GM19438 (cell line): ENCODE results near the gene ANGPTL2.

Experiments used
- ATAC-seq: cut with Tn5 transposase; IDR thresholded peaks from one replicate; pipeline ENCODE4 v1.9.1; 2021; ENCODE audit warnings: low read depth; ENCODE audit not compliant: unreplicated experiment

The ANGPTL2 gene

GRCh38 chr9:127099664-127100063 is 22.8 kb downstream of the ANGPTL2 start:
- no peak for ATAC-seq

GRCh38 chr9:127098916-127099553 is 23.4 kb downstream of the ANGPTL2 start:
- no peak for ATAC-seq

DNA sequence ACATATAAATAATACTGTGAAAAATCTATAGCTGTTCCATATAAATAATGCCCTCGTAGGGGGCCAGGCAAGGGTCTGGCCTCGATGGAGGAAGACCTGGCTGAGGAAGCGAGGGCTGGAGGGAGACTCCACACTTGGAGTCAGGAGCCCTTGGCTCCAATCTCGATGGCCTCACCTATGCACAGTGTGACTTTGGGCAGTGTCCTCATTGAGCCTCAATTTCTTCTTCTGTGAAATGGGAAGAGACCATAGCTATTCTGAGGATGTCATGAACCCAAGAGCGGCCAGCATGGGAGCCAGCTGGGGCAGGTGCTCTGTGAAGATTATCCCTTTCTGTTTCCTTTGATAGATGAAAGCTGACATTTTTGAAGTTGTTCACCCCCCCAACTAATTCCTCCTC is 24.8 kb downstream of the ANGPTL2 start:
- no peak for ATAC-seq

GRCh38 chr9:127096208-127096607 is 26.2 kb downstream of the ANGPTL2 start:
- ATAC-seq: no peak

DNA sequence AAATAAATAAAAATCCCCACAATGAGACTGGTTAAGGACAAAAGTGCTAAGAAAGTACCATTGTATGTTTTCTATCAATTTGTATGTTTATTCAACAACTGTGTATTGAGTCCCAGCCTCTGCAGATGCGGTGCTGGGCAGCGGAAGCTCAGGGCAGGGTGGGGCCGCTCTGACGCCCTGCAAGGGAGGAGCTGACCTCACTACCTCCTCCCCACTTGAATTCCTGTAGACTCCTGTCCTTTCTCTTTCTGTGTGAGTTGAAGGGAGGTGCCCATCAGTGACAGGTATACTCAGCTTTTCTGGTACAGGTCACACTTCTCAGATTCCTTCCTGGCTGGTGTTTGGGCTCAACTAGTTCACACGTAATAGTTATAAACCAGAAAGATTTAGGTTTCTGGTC is 27.0 kb downstream of the ANGPTL2 start:
- no peak for ATAC-seq

GRCh38 chr9:127093319-127094020 is 29.0 kb downstream of the ANGPTL2 start:
- ATAC-seq: no peak

DNA sequence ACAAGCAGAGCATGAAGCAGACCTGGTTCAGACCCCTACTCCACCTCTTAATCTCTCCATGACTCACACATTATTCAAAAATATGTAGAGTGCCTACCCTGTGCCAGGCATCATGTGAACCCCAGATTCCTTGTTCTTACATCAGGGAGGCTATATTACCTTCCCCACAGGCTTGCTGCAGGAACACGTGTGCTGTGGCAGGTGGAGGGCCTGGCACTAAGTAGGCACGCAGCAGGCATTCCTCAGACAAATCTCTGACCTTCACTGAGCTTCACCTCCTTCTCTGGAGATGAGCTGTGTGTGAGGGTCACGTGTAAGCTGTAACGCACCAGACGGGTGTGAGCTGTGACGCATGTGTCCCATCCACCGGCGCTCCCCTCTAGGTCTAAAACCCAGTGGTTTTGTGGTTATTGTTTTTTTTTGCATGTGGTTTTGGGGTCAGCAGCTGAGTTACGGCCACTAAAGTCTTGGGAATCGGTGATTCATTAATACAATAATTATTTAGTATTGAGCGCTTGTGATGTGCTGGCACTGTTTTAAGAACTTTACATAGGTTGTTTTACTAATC is 30.3 kb downstream of the ANGPTL2 start:
- no peak for ATAC-seq

- ATAC-seq: no peak
Observed at GRCh38 chr9:127091526-127091925, 30.9 kb downstream of the ANGPTL2 start.

DNA sequence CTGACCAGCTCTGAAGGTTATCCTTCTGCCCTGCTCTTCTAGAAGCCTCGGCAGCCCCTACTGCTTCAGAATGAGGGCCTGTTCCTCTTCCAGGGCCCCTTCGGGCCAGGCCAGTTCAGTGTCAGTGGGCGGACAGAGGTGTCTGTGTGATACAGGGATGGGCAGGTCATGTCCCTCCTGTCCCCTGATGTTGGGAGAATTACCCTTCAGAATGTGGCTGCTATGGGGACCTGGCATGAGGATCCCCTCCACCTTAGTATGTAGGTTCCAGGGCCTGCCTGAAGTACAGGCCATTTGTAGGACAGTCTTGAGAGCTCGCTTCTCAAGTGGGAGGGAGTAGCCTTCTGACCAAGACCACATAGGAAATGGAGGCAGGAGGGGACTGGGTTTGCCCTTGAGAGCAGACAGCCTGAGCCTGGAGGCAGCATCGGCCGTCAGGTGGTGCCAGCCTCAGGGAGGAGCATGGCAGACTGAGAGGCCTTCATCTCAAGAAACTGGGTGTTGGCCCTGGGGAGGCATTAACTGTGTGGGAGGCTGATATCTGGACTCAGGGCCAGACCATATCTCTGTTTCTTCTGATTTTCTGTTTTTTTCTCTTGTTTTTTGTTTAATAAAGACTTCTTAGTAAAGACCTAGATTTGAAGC is 32.0 kb downstream of the ANGPTL2 start:
- ATAC-seq: no peak

- ATAC-seq: no peak
Observed at GRCh38 chr9:127089631-127090081, 32.8 kb downstream of the ANGPTL2 start.

DNA sequence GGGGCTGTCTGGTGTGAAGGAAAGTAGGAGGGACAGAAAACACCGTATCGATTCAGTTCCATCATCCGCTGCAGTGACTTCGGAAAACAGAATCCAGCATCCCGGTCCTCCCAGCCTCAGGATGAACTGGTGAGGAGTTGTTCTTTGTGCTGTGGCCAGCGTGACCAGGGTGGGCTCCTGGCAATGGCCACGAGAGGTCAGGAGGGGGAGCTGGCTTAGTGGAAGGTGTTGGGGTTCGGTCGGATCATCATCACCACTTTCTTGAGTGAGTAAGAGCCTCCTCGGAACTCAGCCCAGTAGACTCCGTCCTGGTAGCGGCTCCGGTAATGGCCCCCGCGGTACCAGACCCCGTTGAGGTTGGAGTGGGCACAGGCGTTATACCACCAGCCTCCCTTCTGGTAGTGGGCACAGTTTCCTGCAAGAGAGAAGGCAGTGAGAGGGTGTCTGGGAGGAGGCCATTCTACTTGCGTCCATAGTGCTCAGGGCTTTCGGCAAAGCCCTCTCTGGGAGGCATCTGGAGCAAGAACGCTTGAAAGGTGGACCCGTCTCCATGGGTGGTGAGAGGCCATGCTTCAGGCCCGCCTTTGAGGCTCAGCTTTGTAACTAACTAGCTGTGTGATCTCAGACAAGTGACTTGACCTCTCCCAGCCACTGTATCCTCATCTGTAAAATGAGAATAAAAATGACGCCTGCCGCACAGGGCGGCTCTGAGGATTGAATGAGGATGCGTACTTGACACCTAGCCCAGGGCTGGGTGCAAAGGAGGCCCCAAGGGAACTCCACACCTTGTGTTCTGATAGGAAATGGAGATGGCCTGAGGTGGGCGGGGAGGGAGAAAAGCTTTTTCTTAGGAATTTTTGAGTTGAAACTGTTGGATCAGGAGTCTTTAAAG is 33.5 kb downstream of the ANGPTL2 start:
- ATAC-seq: no peak

DNA sequence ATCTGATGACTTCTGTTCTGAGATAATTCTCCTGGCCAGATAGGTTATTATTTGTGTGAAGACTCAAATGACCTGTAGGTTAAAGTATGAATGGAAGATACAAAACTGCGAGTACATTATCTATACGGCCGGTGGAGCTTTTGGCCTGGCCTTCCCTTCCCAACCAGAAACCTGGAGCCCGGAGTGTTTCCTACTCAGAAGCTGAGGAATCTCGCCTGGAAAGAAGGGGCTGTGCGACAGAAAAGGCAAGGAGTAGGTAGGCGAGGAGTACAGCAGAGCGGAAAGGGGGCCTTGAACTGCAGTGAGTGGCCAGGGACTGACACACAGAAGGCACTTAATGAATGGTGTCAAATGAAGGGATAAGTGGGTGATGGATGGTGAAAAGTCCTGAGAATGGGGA is 34.6 kb downstream of the ANGPTL2 start:
- ATAC-seq: no peak

GRCh38 chr9:127087411-127087810 is 35.0 kb downstream of the ANGPTL2 start:
- no peak for ATAC-seq

GRCh38 chr9:127086771-127087170 is 35.7 kb downstream of the ANGPTL2 start:
- ATAC-seq: no peak

DNA sequence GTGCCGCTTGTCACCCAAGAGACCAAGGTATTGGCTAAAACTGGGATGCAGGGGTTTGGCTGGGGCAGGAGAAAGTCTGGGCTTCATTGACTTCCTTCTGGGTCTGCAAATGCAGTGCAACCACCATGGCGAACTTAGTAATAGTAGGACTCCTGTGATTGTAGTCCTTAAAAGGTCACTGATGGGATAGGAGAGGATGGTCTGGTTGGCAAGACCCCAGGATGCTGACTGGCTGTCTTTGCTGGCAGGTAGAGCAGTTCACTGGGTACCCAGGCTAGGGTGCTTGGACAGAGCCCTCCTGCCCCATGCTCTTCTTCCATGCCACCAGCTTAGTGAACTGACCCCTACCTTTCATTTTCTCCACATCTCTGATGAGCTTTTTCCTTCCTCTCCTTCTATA is 37.2 kb downstream of the ANGPTL2 start:
- no peak for ATAC-seq

GRCh38 chr9:127084076-127085039 is 38.1 kb downstream of the ANGPTL2 start:
- no peak for ATAC-seq

- ATAC-seq: no peak
Observed at GRCh38 chr9:127083138-127083980, 39.1 kb downstream of the ANGPTL2 start.
